HepG2 (cell line): ENCODE results near the gene TMEM222. TPM values are rescaled to one million over a fixed set of nuclear protein-coding genes. Genes with fewer than 3 reads are reported as not detected.

Experiments
- ETV6 ChIP-seq: sonication (generic); formaldehyde crosslinking; conservative IDR thresholded peaks from 2 replicates; pipeline ENCODE4 v1.4.0; 2020; ENCODE audit warnings: missing genetic modification reagents
- HMGXB3 ChIP-seq: sonication (generic); formaldehyde crosslinking; IDR thresholded peaks from 2 replicates; pipeline ENCODE4 v1.4.0; 2020; ENCODE audit warnings: missing genetic modification reagents, borderline replicate concordance
- MAF1 ChIP-seq: sonication (generic); formaldehyde crosslinking; IDR thresholded peaks from 2 replicates; pipeline ENCODE4 v1.5.0; 2020; ENCODE audit warnings: missing genetic modification reagents, borderline replicate concordance
- MAZ ChIP-seq, 2 experiments: sonication (generic) in 1 of 2; formaldehyde crosslinking in 1 of 2; IDR thresholded peaks; 2 replicates each; pipeline versions ENCODE4 v1.5.0 to v1.6.1; 2012 to 2020; ENCODE audit warnings: low read depth in 2 of 2, mild to moderate bottlenecking in 2 of 2, borderline replicate concordance in 1 of 2, improper control_type of control experiment in 1 of 2, low read length in 1 of 2, missing genetic modification reagents in 1 of 2, moderate library complexity in 1 of 2
- MXI1 ChIP-seq: IDR thresholded peaks from 3 replicates; pipeline ENCODE4 v1.6.1; 2012; ENCODE audit warnings: low read depth, low read length, inconsistent platforms, borderline replicate concordance
- POLR2A ChIP-seq, 2 experiments: IDR thresholded peaks; 2 replicates each; pipeline ENCODE4 v1.6.1; 2011; ENCODE audit warnings: low read depth in 2 of 2, low read length in 2 of 2, mild to moderate bottlenecking in 1 of 2, moderate library complexity in 1 of 2; ENCODE audit not compliant: insufficient read depth in 1 of 2
- RBM22 ChIP-seq: fragments of 200-400 bp; formaldehyde crosslinking; optimal IDR thresholded peaks from 2 replicates; pipeline ENCODE3; 2017; ENCODE audit warnings: mild to moderate bottlenecking, low read length, moderate library complexity
- SIX4 ChIP-seq: sonication (generic); formaldehyde crosslinking; IDR thresholded peaks from 2 replicates; pipeline ENCODE4 v1.4.0; 2020; ENCODE audit warnings: missing genetic modification reagents
- SMAD3 ChIP-seq: sonication (generic); formaldehyde crosslinking; IDR thresholded peaks from 2 replicates; pipeline ENCODE4 v1.4.0; 2020; ENCODE audit warnings: missing genetic modification reagents
- SP1 ChIP-seq, 2 experiments: fragments of 450-650 bp in 1 of 2; sonication (generic) in 1 of 2; formaldehyde crosslinking in 1 of 2; IDR thresholded peaks; 2 replicates each; pipeline versions ENCODE4 v1.4.0 to v1.6.1; 2016 to 2020; ENCODE audit warnings: missing genetic modification reagents in 1 of 2
- THAP8 ChIP-seq: sonication (generic); formaldehyde crosslinking; IDR thresholded peaks from 2 replicates; pipeline ENCODE4 v1.5.1; 2020; ENCODE audit warnings: missing genetic modification reagents, mild to moderate bottlenecking, borderline replicate concordance
- THRA ChIP-seq: sonication (generic); formaldehyde crosslinking; IDR thresholded peaks from 2 replicates; pipeline ENCODE4 v1.4.0; 2020; ENCODE audit warnings: missing genetic modification reagents, borderline replicate concordance
- ZNF362 ChIP-seq: sonication (generic); formaldehyde crosslinking; IDR thresholded peaks from 2 replicates; pipeline ENCODE4 v1.4.0; 2020; ENCODE audit warnings: missing genetic modification reagents, mild to moderate bottlenecking, borderline replicate concordance
- ZNF724P ChIP-seq: sonication (generic); formaldehyde crosslinking; IDR thresholded peaks from 2 replicates; pipeline ENCODE4 v1.8.0; 2022; ENCODE audit warnings: missing genetic modification reagents, borderline replicate concordance
- ZNF800 ChIP-seq: sonication (generic); formaldehyde crosslinking; IDR thresholded peaks from 2 replicates; pipeline ENCODE4 v1.4.0; 2020; ENCODE audit warnings: missing genetic modification reagents
- ZSCAN25 ChIP-seq: sonication (generic); formaldehyde crosslinking; IDR thresholded peaks from 2 replicates; pipeline ENCODE4 v1.8.0; 2022; ENCODE audit warnings: mild to moderate bottlenecking, missing genetic modification reagents
- polyA plus RNA-seq, 8 experiments: library from polyadenylated mRNA; depleted of rRNA in 3 of 8; stranded (reverse) in 7 of 8; unstranded in 1 of 8; fragments of >200 nt; fragmentation: Illumina TruSeq in 4 of 8; extraction: Trizol in 4 of 8; gene quantifications; 2 replicates each; pipeline versions ENCODE4 v1.2.1 to v1.2.3, GENCODE V29; 2011 to 2016; ENCODE audit warnings: low read depth in 4 of 8, missing spikeins in 1 of 8, mixed read lengths in 1 of 8; ENCODE audit not compliant: insufficient read depth in 1 of 8
- total RNA-seq, 5 experiments: library from RNA; depleted of rRNA; stranded (reverse); fragments of >200 nt; fragmentation: Illumina TruSeq; extraction: Trizol; gene quantifications; 2 replicates each; pipeline ENCODE4 v1.2.3, GENCODE V29; 2016; ENCODE audit warnings: low read depth in 1 of 5

TMEM222 gene
- total and polyA plus RNA-seq, 2 of the 13 experiments (the other 11 are each of a cell fraction or from before 2014, with no cell fraction given): 22.7 to 29.6 TPM

GRCh38 chr1:27341525-27342252 is 19.7 kb downstream of the TMEM222 start, which contains the start of gene SYTL1 (continued):
- TF ChIP-seq HMGXB3 (CRISPR knock-in tag) (peak; percentile 48; the same call in 1 of the 2 replicates), ZNF800 (CRISPR knock-in tag) (peak; percentile 50), THRA (CRISPR knock-in tag) (peak; percentile 24; the same call in 1 of the 2 replicates), RBM22 (no peak), MAZ (IDR thresholded peaks at IDR 0.05; ENCODE audit: borderline replicate concordance, low read depth, low read length) (peak; percentile 82; the same call in 1 of the 2 replicates), MAZ (CRISPR knock-in tag; IDR thresholded peaks at IDR 0.05; ENCODE audit: low read depth) (peak; percentile 65; the same call in 1 of the 2 replicates), MAF1 (CRISPR knock-in tag) (no peak), ZSCAN25 (CRISPR knock-in tag) (peak; percentile 70; the same call in 1 of the 2 replicates), ETV6 (CRISPR knock-in tag) (0 out of 2 replicates have a peak, but pooled peaks have one; percentile 64), MXI1 (peak; percentile 26; the same call in 1 of the 3 replicates), ZNF362 (CRISPR knock-in tag) (no peak), THAP8 (no peak; the same call in 1 of the 2 replicates), SP1 (IDR thresholded peaks at IDR 0.05) (no peak), SP1 (CRISPR knock-in tag; IDR thresholded peaks at IDR 0.05) (0 out of 2 replicates have a peak, but pooled peaks have one; percentile 13), POLR2A (IDR thresholded peaks at IDR 0.05; ENCODE audit: insufficient read depth in 1 of 2, low read depth in 2 of 2, low read length in 2 of 2) (0 out of 4 replicates have a peak, but pooled peaks of 1 of the 2 experiments have one; percentile 20), ZNF724P (CRISPR knock-in tag) (no peak), SIX4 (CRISPR knock-in tag) (no peak), SMAD3 (CRISPR knock-in tag) (peak; percentile 27; the same call in 1 of the 2 replicates)
